NCI-H748 (cell line): ENCODE measurements around the gene NOTO.

Source experiments
- DNase-seq: peaks from one replicate; lab custom pipeline; 2025; ENCODE audit not compliant: unreplicated experiment; lab: John Stamatoyannopoulos, UW

Gene NOTO

DNA sequence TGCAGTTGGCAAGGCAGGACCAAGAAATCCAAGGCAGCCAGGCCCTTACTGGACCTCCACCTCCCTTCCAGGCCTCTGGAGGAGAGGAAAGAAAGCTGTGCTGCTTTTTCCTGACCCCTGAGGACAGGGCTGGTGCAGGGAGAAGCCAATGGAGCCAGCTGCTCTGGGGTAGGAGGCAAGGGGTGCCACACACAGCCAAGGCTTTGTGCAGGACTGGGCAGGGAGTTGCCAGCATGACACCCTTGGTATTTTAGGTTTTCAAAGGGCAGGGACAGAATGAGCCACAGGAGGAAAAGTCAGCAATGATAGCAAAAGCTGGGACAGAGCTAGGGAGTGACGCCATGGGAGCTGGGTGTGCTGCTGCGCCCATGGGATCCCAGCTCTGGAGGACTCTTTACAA lies 54.6 kb downstream of the NOTO start:
- no peak for DNase-seq

DNA sequence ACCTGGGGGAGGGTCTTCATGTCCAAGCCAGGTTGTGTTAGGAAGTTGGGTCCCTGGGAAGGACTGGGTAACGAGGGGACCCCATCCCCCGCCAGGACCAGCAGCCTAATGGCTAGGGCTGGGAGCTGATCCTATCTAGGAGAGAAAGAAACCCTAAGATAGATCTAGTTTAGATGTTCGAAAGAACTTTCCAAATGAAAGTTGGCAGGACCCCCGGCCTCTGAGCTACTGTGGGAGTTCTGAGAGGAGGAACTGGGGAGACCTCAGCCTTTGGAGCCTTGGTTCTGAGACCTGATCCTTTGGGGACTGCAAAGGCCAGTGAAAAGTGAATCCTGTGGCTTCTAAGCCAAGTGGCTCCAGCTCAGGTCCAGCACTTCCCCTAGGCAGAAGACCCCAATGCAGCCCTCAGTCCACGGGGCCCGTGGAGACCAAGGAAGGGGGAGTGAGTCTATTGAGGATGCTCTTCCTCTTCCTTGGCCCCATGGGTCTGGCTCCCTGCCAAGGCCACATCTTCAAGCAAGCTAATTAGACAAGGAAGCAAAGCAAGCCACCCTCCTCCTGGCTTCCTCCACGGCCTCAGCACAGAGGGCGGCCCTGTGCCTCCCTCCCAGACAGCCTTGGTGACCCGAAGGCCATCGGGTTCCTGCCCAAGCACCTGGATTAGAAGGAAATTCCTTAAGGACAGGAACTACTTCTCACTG lies 55.2 kb downstream of the NOTO start:
- no peak for DNase-seq

DNA sequence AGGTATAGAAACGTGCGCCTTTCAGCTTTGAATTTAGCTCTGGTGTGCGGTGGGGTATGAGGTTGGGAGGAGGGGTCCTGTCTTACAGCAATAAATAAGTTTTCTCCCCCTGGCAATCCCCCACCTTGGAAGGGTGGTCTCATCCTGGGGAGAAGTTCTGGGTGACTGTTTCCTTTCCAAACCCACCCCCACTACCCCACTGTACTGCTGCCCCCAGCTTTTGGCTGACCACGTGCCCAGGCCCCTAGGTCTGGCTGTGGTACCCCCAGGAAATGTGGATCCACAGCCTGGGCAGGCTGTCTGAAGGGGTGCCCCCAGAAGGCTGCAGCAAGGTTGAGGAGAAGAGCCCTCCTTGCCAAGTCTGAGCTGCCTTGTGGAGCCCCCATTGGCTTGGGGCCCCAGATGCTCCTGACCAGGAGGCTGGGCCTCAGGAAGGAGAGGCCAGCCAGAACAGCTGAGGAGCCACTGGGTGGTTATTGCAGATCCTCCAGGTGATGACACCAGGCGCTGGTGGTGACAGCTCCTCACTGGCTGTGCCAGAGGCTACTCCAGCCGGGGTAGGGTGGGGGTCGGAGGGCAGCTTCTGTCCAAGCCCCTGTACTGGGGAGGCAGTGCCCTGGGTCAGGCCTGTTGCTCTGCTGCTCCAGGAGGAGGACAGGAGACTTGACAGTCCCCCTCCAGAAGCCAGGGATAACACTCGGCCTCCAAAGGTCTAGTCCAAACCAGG lies 56.0 kb downstream of the NOTO start:
- no peak for DNase-seq

DNA sequence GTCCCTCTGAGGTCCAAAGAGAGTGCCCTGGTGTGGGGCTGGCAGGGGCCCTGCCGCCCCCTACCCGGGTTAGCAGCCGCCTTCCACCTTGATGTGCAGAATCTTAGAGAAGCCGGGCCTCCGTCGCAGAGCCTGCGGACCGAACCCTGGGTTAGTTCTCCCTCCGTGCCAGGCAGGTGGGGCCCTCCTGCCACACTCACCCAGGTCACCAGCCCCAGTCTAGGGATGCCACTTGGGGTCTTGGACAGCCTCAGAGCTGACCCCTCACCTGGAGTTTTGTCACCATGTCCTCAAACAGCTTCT lies 56.5 kb downstream of the NOTO start:
- DNase-seq = no peak

DNA sequence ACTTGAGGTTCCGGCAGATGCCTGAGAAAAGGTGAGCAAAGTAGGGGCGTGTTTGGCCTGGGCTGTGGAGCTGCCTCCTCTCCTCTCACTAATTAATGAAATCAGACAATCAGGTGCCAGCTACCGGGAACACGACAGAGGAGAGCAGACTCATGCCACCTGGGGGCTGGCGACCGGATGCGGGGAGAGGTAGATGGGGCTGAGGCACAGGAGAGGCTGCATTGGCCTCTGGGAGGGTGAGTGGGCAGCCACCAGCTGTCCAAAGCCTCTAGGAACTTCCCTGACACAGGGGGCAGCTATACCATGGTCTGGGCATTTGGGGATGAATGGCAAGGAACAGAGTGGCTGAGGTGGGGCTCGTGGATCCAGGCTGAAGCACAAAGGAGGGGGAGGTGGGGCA lies 56.9 kb downstream of the NOTO start:
- no peak for DNase-seq

DNA sequence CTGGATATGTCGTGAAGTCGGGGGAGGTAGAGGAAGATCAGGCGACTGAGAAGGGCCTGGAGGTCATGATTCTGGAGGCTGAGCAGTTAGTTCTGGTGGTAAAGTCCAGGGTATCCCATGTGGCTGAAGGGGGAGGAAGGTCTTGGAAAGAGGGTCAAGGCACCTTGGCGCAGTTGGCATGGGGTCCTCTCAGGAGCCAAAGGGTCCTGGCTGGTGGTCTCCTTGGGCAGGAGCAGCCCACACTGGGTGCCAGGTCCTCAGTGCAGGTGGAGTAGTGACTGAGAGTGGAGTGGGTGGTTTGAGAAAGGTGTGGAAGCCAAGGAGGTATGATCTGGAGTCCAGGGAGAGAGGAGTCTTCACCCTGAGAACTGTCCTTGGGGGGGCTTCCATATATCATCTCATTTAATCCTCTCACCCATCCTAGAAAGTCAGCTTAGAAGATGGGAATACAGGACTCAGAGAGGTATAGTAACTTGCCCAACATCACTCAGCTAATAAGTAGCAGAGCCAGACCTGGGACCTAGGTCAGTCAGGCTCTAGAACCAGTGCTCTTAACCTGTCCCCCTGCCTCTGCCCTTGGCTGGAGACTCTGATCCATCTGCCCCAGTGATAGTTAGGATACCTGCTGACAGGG lies 57.4 kb downstream of the NOTO start:
- no peak for DNase-seq

- no peak for DNase-seq
Measured at GRCh38 chr2:73260338-73260984, 58.1 kb downstream of the NOTO start.
